HG03457 (cell line): ENCODE results near the gene LEAP2.

Experiments
- ATAC-seq: cut with Tn5 transposase; IDR thresholded peaks from one replicate; pipeline ENCODE4 v1.9.1; 2021; ENCODE audit warnings: moderate number of reproducible peaks; ENCODE audit not compliant: unreplicated experiment

LEAP2 gene

GRCh38 chr5:132873119-132873929 lies at the start of gene LEAP2:
LEAP2 (plus strand) TSS chr5:132873668; CDS start chr5:132873695, 27 bp downstream.
- ATAC-seq, result no peak

GRCh38 chr5:132824426-132824825 lies 49.0 kb upstream of the LEAP2 start:
- ATAC-seq, result no peak

GRCh38 chr5:132825033-132825833 lies 48.2 kb upstream of the LEAP2 start:
- ATAC-seq, result no peak

- no peak for ATAC-seq
Measured at GRCh38 chr5:132825834-132826391, 47.6 kb upstream of the LEAP2 start.

- ATAC-seq, result no peak
Measured at GRCh38 chr5:132826424-132827082, 46.9 kb upstream of the LEAP2 start.

- ATAC-seq, result no peak
Measured at GRCh38 chr5:132827943-132828673, 45.4 kb upstream of the LEAP2 start.

- ATAC-seq, result no peak
Measured at GRCh38 chr5:132828846-132829494, 44.5 kb upstream of the LEAP2 start.

GRCh38 chr5:132829742-132830435 lies 43.6 kb upstream of the LEAP2 start:
- ATAC-seq, result peak; percentile 60

- peak; percentile 62 for ATAC-seq
Measured at GRCh38 chr5:132830436-132831094, 42.9 kb upstream of the LEAP2 start, which contains the start of gene SHROOM1. SHROOM1 (minus strand) TSS chr5:132830647; CDS start chr5:132826140, 4,507 bp downstream.

- ATAC-seq, result no peak
Measured at GRCh38 chr5:132831095-132831860, 42.2 kb upstream of the LEAP2 start.

- no peak for ATAC-seq
Measured at GRCh38 chr5:132832612-132833011, 40.9 kb upstream of the LEAP2 start.

- no peak for ATAC-seq
Measured at GRCh38 chr5:132834057-132834456, 39.4 kb upstream of the LEAP2 start.

GRCh38 chr5:132836852-132837251 lies 36.6 kb upstream of the LEAP2 start:
- ATAC-seq, result no peak

GRCh38 chr5:132837868-132838267 lies 35.6 kb upstream of the LEAP2 start:
- ATAC-seq, result no peak

- ATAC-seq, result no peak
Measured at GRCh38 chr5:132838516-132839282, 34.8 kb upstream of the LEAP2 start.

- ATAC-seq, result no peak
Measured at GRCh38 chr5:132839426-132840301, 33.8 kb upstream of the LEAP2 start.
